ENCODE data around the gene FANCB.

FANCB gene

DNA sequence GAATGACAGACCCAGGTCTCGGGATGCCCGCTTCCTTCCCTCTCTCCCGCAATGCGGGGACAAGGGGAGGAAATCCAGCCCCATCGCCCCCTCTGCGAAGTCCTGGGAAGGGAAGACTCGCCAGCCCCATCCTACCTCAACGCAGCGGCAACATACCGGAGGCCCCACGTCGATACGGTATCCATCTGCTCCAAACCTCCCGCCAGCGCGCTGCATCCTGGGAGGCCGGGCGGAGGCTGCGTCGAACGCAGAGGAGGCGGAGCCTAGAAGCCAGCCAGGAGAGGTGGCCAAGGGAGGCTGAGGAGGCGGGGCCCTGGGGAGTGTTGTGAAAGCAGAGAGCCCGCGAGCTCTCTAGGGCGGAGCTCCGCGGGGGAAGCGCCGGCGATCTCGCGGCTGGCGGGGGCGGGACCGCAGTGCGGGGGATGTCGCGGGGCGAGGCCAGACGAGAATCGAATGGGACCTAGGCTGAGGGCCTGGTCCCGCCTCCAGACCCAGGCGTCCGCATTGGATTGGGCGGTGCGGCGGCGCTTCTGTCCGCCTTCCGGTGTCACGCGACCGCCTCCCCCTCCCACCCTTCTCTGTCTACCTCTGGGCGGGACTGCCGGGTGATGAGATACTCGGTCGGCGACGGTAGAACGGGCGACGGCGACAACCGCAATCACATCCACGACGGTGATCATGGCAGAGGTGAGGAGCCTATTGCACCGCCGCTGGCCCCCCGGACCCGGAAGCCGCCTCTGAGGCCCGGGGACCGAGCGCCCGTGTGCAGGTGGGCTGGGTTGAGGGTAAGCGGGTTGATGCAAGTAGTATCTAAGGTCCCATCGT lies at the start of gene FANCB, which contains the start of gene MOSPD2:
FANCB (minus strand) TSS at position 219 of the 825 bp plus-strand sequence. CDS start 7,559 bp downstream, outside the sequence.
MOSPD2 (plus strand) TSS at position 571 of the 825 bp plus-strand sequence; CDS start at position 679, 108 bp downstream.
- FAIRE-seq (peak; percentile 95), DNase-seq (ENCODE audit: insufficient read length, low spot score) (peak; percentile 58)

GRCh38 chrX:14922437-14922836 lies 49.6 kb upstream of the FANCB start:
- DNase-seq (ENCODE audit: insufficient read length, low spot score) (no peak), FAIRE-seq (no peak)

DNA sequence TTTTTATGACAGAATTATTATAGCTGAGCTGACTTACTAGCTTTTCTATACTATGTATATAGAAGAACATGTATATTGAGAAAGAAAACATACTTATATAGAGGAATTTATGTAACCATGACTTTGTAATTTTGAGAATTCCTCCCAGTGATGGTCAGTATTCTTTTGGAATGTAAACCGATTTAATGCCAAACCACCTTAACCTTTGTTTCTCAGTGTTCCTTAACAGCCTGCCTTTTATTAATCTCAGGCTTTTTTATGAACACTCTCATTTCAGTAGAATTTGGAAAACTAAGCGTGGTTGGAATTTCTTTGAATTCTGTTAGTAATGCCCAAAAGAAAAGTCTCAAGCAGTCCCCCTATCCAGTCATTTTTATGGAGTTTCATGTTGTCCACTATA lies 47.3 kb upstream of the FANCB start:
- DNase-seq (ENCODE audit: insufficient read length, low spot score) (no peak), FAIRE-seq (no peak)

GRCh38 chrX:14919407-14919806 lies 46.5 kb upstream of the FANCB start:
- no peak for DNase-seq (ENCODE audit: insufficient read length, low spot score)
- no peak for FAIRE-seq

DNA sequence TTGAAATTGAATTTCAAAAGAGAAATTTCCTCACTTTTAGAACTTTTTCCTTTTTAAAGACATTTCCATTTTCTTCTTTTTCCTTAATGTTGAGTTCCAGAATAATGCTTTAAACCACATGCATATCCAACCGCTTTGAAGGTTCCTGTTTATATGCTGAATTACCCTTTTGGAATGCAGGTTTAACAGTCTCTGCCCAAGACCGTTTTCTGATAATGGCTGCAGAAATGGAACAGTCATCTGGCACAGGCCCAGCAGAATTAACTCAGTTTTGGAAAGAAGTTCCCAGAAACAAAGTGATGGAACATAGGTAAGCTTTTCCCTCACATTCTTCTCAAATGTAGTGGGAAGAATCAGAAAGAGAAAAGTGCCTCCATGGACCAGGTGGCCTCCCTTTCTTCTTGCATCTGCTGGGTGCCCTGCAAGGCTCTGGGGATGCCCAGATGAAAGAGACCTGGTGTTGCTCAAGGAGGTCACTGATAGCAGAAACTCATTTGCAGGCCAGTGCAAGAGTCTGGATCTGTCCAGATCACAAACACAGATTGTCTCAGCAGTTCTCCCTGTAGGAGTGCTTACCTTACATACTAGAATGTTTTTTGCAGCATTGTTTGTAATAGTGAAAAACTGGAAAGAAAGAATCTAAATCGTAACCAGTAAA lies 43.3 kb upstream of the FANCB start:
- no peak for FAIRE-seq
- DNase-seq (ENCODE audit: insufficient read length, low spot score) = no peak

GRCh38 chrX:14915596-14915995 lies 42.7 kb upstream of the FANCB start:
- FAIRE-seq (no peak), DNase-seq (ENCODE audit: insufficient read length, low spot score) (no peak)

DNA sequence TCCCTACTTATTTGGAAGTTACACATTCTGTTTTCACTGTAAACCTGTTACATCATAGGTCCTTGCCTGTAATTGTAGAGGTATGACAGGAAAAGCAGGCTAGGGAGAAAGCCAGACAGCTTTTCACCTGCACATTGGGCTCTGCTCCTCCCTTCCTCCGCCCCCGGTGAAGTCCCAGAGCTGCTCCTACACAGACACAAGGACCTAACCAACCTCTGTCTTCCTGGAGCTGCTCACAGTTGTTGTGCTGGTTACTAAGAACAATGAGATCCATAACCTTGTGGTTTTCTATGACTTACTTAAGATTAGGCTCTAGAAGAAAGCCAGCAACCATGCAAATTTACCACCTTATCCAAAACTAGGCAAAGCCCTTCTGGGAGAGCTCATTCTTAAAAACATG lies 40.4 kb upstream of the FANCB start:
- no peak for DNase-seq (ENCODE audit: insufficient read length, low spot score)
- FAIRE-seq = no peak

DNA sequence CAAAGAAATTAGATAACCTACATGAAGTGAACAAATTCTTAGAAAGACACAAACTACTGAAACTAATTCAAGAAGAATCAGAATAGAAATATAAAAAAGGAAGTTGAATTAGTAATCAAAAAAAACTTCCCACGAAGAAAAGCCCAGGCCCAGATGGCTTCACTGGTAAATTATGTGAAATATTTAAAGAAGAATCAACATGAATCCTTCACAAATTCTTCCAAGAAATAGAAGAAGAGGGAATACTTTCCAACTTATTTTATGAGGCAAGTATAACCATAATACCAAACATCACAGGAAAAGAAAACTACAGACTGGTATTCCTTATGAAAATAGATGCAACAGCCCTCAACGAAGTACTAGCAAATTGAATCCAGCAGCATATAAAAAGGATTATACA lies 31.0 kb upstream of the FANCB start:
- DNase-seq (ENCODE audit: insufficient read length, low spot score) = no peak

GRCh38 chrX:14902537-14902936 lies 29.7 kb upstream of the FANCB start:
- DNase-seq (ENCODE audit: insufficient read length, low spot score) (no peak), FAIRE-seq (no peak)

More for the DNA sequence above, 31.0 kb upstream of the FANCB start:
- FAIRE-seq = no peak

DNA sequence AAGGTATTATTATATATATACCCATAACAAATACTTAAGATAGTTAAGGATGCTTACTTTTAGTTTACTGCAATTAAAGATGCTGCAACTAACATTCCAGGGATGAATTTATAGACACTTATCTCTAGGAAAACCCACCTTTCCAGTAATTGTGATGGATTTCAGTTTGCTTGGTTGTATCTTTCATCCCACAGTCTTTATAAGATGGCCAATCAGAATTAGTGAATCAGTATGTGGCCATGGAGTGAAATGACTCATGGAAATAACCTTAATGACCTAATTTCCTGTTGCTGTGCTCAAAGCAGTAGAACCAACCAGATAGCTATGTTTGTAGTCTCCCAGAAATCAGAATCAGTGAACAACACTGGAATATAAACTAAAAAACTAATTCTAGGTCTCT lies 26.7 kb upstream of the FANCB start:
- DNase-seq (ENCODE audit: insufficient read length, low spot score) = no peak
- no peak for FAIRE-seq

DNA sequence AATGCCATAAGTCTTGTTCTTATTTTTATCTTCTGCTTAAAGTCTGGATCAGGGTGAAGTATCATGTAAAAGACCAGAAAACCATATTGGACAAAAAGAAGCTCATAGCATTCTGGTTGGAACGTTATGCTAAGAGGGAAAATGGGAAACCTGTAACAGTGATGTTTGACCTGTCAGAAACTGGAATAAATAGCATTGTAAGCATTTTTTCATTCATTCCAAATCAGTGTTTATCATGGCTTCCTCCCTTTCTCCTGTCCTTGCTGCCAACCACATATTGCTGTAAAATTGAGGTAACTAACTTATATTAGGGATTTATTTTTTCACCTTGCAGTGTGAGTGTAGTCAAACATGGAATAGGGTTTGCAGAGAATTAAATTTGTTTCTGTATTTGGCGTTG lies 24.2 kb upstream of the FANCB start:
- FAIRE-seq (peak; percentile 64), DNase-seq (ENCODE audit: insufficient read length, low spot score) (no peak)

DNA sequence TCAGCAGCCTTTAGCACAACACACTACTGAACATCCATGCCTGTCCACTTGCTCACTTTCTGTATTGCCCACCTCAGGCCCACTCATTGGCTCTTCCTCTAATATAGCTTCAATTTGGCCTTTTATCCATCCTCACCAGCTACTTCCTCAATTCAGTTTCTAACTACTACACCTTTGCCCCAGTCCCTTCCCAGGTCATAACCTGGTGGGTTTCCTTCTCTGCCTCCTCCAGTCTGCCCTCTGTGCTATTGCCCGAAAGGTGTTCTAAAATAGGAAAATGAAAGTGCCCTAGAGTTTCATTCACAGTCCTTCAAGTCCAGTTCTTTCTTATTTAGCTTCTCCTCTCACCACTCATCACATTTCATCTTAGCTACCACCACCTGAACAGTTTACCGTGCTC lies 23.4 kb upstream of the FANCB start:
- peak; percentile 61 for FAIRE-seq
- DNase-seq (ENCODE audit: insufficient read length, low spot score) = no peak

DNA sequence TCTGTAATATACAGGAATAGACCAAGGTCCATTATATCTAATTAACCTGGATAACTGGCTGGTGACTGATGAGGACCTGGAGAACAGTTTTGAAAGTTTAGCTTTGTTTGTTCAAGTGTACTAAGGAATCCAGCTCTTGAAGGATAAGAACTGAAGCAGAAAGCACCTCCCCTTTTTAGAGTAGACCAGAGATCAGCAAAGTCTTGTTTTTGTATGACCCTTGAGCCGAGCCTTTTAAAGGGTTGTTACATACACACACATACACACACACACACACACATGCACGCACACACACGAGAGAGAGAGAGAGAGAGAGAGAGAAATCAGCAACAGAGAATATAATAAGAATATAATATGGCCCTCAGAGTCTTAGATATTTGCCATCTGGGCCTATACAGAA lies 13.4 kb upstream of the FANCB start:
- DNase-seq (ENCODE audit: insufficient read length, low spot score) (no peak), FAIRE-seq (peak; percentile 11)

- FAIRE-seq = no peak
- no peak for DNase-seq (ENCODE audit: insufficient read length, low spot score)
Observed at GRCh38 chrX:14884714-14885113, 11.8 kb upstream of the FANCB start.

- DNase-seq (ENCODE audit: insufficient read length, low spot score) (no peak), FAIRE-seq (peak; percentile 91)
Observed at GRCh38 chrX:14883826-14884225, 11.0 kb upstream of the FANCB start.

DNA sequence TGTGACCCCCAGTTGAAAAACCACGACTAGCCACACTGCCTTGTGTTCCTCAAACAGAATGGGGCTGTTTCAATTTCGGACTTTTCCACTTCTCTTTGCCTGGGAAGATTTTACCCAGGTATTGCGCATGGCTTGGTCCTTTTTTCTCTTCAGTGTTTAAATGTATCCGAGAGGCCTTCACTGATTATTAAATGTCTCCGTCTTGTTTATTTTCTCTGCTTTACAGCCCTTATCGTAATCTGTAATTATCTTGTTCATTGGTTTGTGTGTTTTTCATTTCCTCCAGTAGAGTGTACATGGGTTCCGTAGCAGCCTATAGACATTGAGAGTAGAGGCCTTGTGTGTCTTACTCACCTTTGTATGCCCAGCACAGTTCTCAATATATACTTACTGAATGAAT lies 2.8 kb upstream of the FANCB start:
- FAIRE-seq (no peak), DNase-seq (ENCODE audit: insufficient read length, low spot score) (no peak)

GRCh38 chrX:14873676-14874049 lies 794 bp upstream of the FANCB start:
- DNase-seq (ENCODE audit: insufficient read length, low spot score) (no peak), FAIRE-seq (no peak)

GRCh38 chrX:14872355-14872754 lies 514 bp downstream of the FANCB start:
- DNase-seq (ENCODE audit: insufficient read length, low spot score) = no peak
- peak; percentile 71 for FAIRE-seq

DNA sequence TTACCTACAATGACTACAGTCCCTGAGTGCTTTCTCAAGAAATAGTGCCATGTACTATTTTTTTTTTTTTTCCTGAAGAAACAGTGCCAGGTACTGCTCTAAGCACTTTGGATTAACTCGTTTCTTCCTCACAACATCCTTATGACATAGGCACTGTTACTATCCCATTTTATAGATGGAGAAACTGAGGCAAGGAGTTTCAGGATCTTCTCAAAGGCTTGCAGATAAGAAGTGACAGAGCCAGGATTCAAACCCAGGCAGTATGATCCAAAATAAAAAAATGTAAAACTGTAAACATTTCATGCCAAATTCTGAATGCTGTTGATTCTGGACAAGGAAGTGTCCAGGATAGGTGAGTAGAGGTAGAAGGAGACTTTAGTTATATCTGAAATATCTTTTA lies 1.1 kb downstream of the FANCB start:
- DNase-seq (ENCODE audit: insufficient read length, low spot score) = no peak
- FAIRE-seq = no peak

DNA sequence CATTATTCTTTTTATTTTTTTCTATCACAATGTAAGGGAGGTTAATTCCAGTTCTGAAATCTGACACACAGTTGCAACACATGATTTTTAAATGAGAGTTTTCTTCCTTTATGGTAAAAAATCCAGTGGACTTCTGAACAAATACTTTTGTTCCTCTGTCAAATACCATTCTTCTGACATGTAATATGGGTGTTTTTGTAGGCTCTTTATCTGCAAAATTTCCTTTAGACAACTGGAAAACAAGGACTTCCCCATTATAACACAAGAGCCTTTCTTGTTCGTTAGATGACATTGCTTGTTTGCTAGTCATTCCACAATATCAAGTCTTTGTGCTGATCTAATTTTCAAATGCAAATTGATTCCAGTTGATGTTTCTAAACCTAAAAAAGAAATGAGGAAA lies 7.7 kb downstream of the FANCB start:
- DNase-seq (ENCODE audit: insufficient read length, low spot score) (no peak), FAIRE-seq (no peak)

DNA sequence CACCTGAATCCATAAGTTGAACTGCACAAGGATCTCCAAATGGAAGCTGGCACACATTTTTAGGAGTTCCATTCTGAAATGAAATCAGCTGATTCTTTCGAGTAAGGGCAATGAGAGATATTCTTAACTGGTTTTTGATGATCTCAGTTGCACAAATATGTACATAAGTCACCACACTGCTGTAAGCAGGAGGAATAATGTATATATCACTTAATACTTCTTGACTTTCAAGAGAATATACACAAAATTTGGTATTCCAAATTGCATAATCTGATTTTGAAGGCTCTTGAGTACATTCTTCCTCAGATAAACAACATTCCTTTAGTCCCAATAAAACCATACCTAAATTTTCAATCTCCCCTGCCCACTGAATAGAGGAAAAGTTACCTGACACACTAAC lies 8.2 kb downstream of the FANCB start:
- FAIRE-seq = no peak
- DNase-seq (ENCODE audit: insufficient read length, low spot score) = no peak

DNA sequence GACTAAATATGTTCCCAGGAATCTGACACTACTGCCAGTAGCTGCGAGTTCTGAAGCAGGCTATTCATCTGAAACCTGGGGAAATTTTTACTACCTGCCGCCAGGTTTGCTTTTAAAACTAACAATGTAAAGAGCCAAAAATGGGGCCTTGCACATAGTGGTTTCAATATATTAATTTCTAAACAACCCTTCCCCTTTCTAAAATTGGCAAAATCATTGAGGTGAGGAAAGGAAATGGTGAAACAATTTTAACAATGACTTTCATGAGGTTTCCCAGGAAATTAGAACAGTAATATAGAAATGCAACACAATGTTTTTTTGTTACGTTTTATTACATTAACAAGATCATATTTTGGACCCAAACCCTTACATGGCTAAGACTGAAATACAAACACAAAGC lies 21.3 kb downstream of the FANCB start:
- FAIRE-seq = no peak
- no peak for DNase-seq (ENCODE audit: insufficient read length, low spot score)

All from GM19239 (cell line).